ENCODE results near the gene TMPRSS7.

DNA sequence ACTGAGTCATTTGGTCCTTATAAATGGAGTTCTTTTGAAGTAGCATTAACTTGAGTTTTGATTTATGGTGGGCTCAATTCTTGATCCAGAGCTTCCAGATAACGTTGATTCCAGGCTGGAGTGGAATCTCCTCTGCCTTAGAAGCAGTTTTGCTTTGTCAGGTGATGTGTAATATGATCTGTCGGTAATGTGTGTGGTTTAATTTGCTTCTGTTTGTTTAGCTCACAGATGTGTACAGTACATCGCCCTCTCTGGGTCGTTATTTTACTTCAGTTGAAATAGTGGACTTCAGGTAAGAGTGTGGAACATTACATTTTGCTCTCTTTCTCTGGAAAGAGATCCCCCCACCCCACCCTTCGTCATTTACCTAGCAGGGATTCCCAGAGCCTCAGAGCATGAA lies 74.8 kb downstream of the TMPRSS7 start:
- TF ChIP-seq POLR2A (IDR thresholded peaks at IDR 0.05) (no peak), EP300 (IDR thresholded peaks at IDR 0.05) (no peak)
- TF ChIP-seq, protein P1, sequence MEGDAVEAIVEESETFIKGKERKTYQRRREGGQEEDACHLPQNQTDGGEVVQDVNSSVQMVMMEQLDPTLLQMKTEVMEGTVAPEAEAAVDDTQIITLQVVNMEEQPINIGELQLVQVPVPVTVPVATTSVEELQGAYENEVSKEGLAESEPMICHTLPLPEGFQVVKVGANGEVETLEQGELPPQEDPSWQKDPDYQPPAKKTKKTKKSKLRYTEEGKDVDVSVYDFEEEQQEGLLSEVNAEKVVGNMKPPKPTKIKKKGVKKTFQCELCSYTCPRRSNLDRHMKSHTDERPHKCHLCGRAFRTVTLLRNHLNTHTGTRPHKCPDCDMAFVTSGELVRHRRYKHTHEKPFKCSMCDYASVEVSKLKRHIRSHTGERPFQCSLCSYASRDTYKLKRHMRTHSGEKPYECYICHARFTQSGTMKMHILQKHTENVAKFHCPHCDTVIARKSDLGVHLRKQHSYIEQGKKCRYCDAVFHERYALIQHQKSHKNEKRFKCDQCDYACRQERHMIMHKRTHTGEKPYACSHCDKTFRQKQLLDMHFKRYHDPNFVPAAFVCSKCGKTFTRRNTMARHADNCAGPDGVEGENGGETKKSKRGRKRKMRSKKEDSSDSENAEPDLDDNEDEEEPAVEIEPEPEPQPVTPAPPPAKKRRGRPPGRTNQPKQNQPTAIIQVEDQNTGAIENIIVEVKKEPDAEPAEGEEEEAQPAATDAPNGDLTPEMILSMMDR (IDR thresholded peaks at IDR 0.05): no peak
